GM21360 (cell line): ENCODE measurements around the gene ABI3BP.

Source experiments
- ATAC-seq: cut with Tn5 transposase; IDR thresholded peaks from one replicate; pipeline ENCODE4 v1.9.1; 2021; ENCODE audit warnings: mild to moderate bottlenecking, moderate library complexity; ENCODE audit not compliant: unreplicated experiment

ABI3BP gene

GRCh38 chr3:100898681-100899080 is 94.5 kb downstream of the ABI3BP start:
- no peak for ATAC-seq

DNA sequence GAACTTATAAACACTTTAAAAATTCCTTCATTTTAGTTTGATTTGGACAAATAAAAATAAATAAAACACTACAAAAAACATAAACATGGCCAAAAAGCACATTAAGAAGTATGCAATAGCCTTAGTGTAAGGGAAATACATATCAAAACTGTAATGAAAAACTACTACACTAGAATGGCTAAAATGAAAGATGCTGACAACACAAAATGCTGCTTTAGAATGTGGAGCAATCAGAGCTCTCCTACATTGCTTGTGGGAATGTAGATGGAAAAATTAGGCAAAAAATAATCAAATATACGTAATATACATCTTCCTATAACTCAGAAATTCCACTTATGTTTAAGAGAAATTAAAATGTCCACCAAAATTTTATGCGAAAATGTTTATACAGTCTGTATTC is 96.2 kb downstream of the ABI3BP start:
- no peak for ATAC-seq

DNA sequence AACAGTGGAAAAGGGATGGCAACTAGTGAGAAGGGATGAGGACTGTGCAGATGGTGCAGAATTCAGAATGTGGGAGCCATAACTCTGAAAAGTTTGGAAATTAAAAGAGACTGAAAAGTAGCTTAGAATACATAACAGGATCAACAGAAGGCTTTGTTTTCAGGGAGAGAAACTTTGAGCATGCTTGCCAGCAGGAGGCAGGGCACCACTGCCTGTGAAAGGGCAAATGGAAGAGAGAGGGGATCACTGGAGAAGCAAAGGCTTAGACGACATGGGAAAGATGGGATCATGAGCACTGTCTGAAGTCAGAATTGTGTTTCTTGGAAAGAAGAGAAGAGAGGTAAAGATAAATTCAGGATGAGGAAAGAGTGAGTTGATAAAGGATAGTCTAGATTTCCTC is 99.6 kb downstream of the ABI3BP start:
- ATAC-seq: no peak

GRCh38 chr3:100893108-100893507 is 100.1 kb downstream of the ABI3BP start:
- ATAC-seq: no peak

DNA sequence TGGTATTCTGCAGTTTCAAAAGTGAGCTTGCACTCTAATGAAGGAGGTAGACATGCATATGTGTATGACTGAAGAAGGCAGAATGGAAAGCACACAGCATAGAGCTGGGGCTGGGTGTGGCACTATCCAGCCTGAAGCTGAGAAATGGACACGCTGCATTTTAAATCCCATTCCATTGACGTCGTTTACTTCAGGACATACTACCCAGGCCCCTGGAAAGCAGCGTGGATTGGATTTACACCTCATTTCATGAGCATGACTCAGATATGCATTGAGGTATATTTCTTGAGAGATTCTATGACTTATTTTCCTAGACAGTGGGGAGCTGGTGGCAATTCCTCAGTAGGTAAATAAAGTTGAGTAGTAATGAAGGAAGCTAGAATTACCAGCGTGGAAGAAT is 101.4 kb downstream of the ABI3BP start:
- no peak for ATAC-seq

DNA sequence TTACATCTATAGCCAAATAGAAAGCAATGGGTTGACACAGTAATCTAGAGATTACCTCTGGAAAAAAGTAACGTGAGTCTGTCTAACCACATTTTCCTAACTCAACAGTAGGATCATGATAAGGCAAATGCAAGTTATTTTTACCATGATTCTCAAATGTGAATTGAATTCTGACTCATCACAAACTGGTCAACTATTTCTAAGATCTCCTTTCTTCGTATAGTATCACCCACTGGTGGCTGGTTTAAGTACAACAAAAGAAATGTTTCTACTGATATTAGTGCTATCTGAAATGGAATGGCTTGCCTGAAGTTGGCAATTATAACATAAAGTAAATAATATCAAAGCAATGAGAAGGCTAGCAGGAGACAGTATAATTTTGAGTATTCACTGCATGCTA is 102.2 kb downstream of the ABI3BP start:
- no peak for ATAC-seq

DNA sequence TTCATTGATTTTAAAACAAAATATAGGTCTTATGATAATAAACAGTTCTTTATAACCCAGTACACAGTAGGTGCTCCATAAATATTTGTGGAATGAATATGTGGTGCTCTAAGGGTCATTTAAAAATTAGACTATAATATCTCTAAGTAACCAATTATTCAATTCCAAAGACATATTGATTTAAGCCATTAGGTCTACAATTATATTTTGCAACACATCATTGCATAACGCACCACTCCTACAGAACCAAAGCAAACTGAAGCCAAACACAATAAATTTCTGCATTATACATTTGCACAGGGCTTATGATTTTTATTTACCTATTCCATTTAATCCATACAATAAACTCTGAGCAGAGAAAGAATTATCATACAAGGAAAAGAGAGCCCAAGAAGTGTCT is 104.3 kb downstream of the ABI3BP start:
- no peak for ATAC-seq

DNA sequence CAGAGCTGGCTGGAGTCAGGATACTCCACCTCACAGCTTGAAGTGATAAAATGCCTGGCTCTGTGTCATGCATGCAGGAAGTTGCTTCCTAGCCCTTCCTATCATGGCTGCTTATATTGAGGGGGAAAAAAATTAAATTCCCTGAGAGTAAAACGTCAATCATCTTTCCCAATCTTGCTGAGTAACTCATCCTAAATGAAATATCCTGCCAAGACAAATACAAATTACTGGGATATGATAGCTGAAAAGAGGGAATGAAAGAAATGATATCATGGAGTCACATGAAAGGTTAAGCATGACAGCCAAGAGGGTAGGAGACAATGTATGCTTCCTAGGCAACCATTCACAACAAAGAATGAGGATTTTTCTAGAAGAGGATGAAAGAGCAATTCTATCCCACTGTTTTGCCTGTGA is 110.6 kb downstream of the ABI3BP start:
- no peak for ATAC-seq

- ATAC-seq: no peak
Measured at GRCh38 chr3:100880845-100881244, 112.4 kb downstream of the ABI3BP start.

GRCh38 chr3:100880072-100880471 is 113.1 kb downstream of the ABI3BP start:
- no peak for ATAC-seq

DNA sequence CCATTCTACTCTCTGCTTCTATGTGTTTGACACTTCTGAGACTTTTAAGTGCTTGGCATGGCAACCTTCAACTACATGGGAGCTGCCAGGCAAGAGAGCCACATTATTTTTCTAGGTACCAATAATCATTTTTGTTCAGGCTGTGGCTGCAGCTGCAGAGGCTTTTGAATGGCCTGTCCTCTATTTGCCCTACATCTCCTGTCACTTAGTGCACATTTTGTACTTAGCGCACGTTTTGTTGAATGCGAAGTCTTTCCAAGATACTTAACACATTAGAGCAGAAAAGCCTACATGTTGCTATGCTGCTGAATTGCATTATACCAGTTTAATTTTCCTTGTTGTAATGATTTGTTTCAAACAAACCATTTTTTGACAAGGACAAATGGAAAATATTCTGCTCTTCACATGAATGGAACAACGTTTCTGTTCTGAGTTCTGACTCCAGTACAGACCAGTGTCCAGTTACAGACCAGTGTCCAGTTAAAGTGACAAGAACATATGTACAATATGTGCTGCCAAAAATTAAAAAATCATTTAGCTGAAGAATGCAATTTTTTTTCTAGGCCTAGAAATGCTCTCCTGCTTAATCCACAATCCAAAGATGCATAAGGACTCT is 113.9 kb downstream of the ABI3BP start:
- ATAC-seq: no peak

DNA sequence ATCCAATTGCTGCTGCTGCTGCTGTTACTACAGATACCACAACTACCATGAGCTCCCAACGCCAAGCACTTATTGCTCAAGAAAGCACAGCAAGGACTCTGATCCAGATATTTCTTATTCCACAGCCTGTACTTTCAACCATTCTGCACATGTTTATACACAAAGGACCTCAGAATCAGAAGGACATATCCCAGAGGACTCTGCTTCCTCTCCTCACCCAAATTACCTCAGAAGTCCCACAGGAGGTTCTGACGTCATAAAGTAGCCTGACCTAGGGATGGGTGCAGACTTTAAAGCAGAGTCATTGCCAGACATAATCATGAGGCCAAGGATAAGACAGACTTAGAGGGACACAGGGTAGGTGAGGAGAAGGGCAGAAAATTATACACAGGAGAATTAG is 115.9 kb downstream of the ABI3BP start:
- ATAC-seq: no peak

- no peak for ATAC-seq
Measured at GRCh38 chr3:100875239-100875638, 118.0 kb downstream of the ABI3BP start.

- no peak for ATAC-seq
Measured at GRCh38 chr3:100873611-100874010, 119.6 kb downstream of the ABI3BP start.

GRCh38 chr3:100871306-100871705 is 121.9 kb downstream of the ABI3BP start:
- ATAC-seq: no peak

DNA sequence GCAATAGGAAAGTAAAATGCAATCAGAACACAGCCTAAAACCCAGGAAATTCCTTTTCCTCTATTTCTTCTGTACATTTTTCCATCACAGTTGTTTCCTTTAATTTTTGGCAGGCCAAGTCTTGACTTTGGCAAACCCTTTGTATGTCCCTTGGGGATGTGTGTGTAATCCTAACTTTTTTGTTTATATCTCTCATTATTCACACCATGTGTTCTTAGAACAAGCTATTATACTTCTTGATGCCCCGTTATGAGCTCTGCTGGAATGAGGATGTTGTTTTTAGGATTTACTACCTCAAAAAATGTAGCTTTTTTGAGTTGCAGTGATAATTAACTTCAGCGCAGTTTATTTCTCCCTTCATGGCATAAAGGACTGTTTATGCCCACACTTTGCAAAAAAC is 123.4 kb downstream of the ABI3BP start:
- no peak for ATAC-seq

DNA sequence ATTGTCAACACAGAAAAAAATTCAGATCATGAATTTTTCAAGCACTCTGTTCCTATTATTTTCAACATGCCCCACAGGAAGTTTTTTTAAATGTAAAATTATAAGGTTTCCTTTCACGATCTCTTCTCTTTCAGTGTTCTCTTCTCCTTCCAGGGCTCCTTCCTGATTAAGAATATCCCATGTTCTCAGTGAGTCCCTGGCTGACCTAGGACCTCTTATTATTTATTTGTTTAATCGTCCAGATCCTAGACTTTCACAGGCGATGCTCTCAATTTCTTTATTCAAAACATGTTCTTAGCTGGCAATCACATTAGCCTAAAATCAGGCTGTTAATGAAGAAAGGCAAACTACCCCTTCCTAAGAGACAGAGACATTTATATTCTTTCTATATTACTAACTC is 124.3 kb downstream of the ABI3BP start:
- ATAC-seq: no peak

GRCh38 chr3:100868096-100868495 is 125.1 kb downstream of the ABI3BP start:
- ATAC-seq: no peak

DNA sequence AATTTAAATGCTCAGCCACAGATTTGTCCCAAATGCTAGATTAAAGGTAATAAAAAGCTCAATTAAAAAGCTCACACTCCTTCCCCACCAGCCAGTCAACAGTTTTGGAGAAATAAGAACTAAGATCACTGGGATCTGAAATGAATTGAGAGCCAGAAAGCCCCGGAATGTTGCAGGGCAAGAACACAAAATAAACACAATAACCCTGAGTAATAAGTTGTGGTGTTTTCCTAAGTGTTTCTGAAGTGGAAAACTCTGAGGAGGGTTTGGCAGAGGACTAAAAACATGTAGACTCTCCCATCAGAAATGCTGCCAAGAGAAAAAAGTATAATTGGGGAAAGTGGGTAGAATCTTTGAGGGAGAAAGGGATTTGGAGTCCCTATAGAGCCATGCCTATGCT is 127.8 kb downstream of the ABI3BP start:
- ATAC-seq: no peak

GRCh38 chr3:100864471-100865250 is 128.6 kb downstream of the ABI3BP start:
- ATAC-seq: no peak

- ATAC-seq: no peak
Measured at GRCh38 chr3:100857863-100858262, 135.4 kb downstream of the ABI3BP start.

DNA sequence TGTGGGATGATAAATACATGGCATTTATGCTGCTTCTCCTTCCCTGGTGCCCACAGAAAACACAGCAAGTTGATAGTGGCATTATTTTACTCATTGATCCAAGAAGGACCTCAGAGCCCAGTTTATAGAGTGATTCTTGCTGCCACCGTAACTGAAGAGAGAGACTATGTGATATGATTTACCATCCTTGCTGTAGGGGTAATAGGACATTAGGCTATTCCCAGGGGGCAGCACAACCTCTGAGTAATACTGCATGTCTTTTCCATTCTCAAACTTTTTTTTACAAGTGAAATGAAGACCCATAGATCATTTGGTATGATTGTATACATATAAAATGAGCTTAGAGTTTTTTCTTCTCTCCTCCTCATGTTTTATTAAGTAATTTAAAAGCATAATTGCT is 136.4 kb downstream of the ABI3BP start:
- no peak for ATAC-seq

DNA sequence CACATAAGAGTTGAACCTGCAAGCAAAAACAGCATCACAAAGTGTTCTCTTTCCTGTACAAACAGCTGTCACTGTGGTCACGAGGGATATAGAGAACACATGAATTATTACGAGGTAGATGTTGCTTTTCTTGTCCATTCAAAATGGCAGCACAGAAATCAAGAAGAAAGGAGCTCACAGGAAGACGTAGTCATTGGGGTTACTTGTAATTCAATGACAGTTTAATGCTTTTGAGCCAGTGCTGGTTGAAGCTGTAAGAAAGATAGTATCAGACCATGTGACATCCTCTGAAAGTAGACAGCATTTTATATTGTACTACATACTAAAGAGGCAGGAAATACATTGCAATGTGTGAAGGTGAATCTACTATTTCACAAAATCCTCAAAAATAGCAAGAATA is 140.4 kb downstream of the ABI3BP start:
- no peak for ATAC-seq
